ENCODE data around the gene GMCL1.

Gene GMCL1

DNA sequence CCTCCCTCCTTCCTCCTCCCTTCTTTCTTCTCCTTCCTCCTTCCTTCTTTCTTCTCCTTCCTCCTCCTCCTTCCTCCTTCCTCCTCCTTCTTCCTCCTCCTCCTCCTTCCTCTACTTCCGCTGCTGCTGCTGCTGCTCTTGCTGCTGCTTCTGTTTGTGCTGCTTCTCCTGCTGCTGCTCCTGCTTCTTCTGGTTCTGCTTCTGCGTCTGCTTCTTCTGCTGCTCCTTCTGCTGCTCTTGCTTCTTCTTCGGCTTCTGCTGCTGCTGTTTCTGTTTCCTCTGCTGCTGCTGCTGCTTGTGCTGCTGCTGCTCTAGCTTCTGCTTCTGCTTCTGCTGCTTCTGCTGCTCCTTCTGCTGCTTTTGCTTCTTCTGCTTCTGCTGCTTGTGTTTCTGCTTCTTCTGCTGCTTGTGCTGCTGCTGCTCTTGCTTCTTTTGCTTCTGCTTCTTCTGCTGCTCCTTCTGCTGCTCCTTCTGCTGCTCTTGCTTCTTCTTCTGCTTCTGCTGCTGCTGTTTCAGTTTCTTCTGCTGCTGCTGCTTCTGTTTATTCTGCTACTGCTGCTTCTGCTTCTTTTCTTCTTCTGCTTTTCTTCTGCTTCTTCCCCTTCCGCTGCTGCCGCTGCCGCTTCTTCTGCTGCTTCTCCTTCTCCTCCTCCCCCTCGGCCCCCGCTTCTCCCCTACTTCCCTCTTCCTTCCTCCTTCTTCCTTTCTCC lies 72.9 kb downstream of the GMCL1 start:
- H3K4me3 ChIP-seq (ENCODE audit: insufficient read length, low read depth): no peak overlapping the region
- peaks cover 81% of the 10 kb centered on the region for H3K36me3 ChIP-seq (ENCODE audit: insufficient read depth, insufficient read length, low read length)
- H3K27me3 ChIP-seq (ENCODE audit: insufficient read depth, insufficient read length): no peaks in the 10 kb centered on the region
- no peak overlapping the region for H3K9ac ChIP-seq (ENCODE audit: insufficient read length, low read depth)
- no peaks in the 10 kb centered on the region for H3K9me3 ChIP-seq (ENCODE audit: insufficient read depth, low read length)
- no peaks in the 10 kb centered on the region for H3K4me1 ChIP-seq (ENCODE audit: insufficient read depth, insufficient read length)
- TF ChIP-seq SUZ12 (IDR thresholded peaks at IDR 0.05; ENCODE audit: extremely low read depth, insufficient read depth, insufficient read length): no peak
- TF ChIP-seq YY1 (IDR thresholded peaks at IDR 0.05; ENCODE audit: insufficient read depth, insufficient read length): no peak
- TF ChIP-seq ZNF274 (IDR thresholded peaks at IDR 0.05; ENCODE audit: low read depth, low read length): no peak
- DNase-seq (ENCODE audit: low read depth, low spot score): no peak

GRCh38 chr2:69907216-69907615 lies 77.8 kb downstream of the GMCL1 start:
- no peaks in the 10 kb centered on the region for H3K9me3 ChIP-seq (ENCODE audit: insufficient read depth, low read length)
- H3K36me3 ChIP-seq (ENCODE audit: insufficient read depth, insufficient read length, low read length): peaks cover 55% of the 10 kb centered on the region
- TF ChIP-seq ZNF274 (IDR thresholded peaks at IDR 0.05; ENCODE audit: low read depth, low read length): no peak
- TF ChIP-seq YY1 (IDR thresholded peaks at IDR 0.05; ENCODE audit: insufficient read depth, insufficient read length): no peak
- no peak for TF ChIP-seq SUZ12 (IDR thresholded peaks at IDR 0.05; ENCODE audit: extremely low read depth, insufficient read depth, insufficient read length)
- DNase-seq (ENCODE audit: low read depth, low spot score): no peak
- H3K27me3 ChIP-seq (ENCODE audit: insufficient read depth, insufficient read length): no peaks in the 10 kb centered on the region
- H3K9ac ChIP-seq (ENCODE audit: insufficient read length, low read depth): no peak overlapping the region
- no peak overlapping the region for H3K4me3 ChIP-seq (ENCODE audit: insufficient read length, low read depth)
- no peaks in the 10 kb centered on the region for H3K4me1 ChIP-seq (ENCODE audit: insufficient read depth, insufficient read length)

DNA sequence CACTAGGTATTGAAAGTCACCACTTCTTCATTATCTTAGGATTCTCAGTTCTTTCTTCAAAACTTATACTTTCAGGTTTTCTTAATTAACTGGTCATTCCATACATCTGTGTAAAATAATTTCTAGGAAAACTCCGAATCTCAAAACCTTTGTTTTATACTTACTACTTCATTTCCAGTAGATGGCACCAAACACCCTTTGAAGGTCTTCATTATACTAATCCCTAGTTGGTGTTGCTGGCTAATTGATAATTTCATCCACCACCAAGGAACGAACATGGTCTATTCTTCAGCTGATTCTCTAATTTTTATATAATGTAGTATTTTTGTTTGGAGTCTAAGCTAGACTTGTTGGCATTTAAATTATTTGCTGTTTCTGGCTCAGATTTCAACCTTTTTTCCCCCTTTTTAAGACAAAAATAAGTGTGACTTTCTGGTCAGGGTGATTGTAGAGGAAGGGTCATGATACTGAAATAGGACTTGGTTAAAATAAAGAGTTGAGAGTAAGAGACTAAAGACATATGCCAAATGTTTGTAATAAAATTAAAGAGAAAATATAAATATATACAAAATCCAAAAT lies 82.6 kb downstream of the GMCL1 start:
- peak; percentile 23 for DNase-seq (ENCODE audit: low read depth, low spot score)
- Histone ChIP-seq H3K4me3 (ENCODE audit: insufficient read length, low read depth) (no peak overlapping the region), H3K36me3 (ENCODE audit: insufficient read depth, insufficient read length, low read length) (peaks cover 27% of the 10 kb centered on the region), H3K9ac (ENCODE audit: insufficient read length, low read depth) (no peak overlapping the region), H3K9me3 (ENCODE audit: insufficient read depth, low read length) (no peaks in the 10 kb centered on the region), H3K27me3 (ENCODE audit: insufficient read depth, insufficient read length) (peaks cover 19% of the 10 kb centered on the region), H3K4me1 (ENCODE audit: insufficient read depth, insufficient read length) (no peaks in the 10 kb centered on the region)
- TF ChIP-seq YY1 (IDR thresholded peaks at IDR 0.05; ENCODE audit: insufficient read depth, insufficient read length): no peak
- no peak for TF ChIP-seq SUZ12 (IDR thresholded peaks at IDR 0.05; ENCODE audit: extremely low read depth, insufficient read depth, insufficient read length)
- no peak for TF ChIP-seq ZNF274 (IDR thresholded peaks at IDR 0.05; ENCODE audit: low read depth, low read length)

- H3K4me1 ChIP-seq (ENCODE audit: insufficient read depth, insufficient read length): no peaks in the 10 kb centered on the region
- H3K9me3 ChIP-seq (ENCODE audit: insufficient read depth, low read length): no peaks in the 10 kb centered on the region
- peaks cover 8% of the 10 kb centered on the region for H3K36me3 ChIP-seq (ENCODE audit: insufficient read depth, insufficient read length, low read length)
- peak overlapping the region; percentile 90 for H3K9ac ChIP-seq (ENCODE audit: insufficient read length, low read depth)
- peaks cover 21% of the 10 kb centered on the region for H3K27me3 ChIP-seq (ENCODE audit: insufficient read depth, insufficient read length)
- TF ChIP-seq SUZ12 (IDR thresholded peaks at IDR 0.05; ENCODE audit: extremely low read depth, insufficient read depth, insufficient read length) (no peak), YY1 (IDR thresholded peaks at IDR 0.05; ENCODE audit: insufficient read depth, insufficient read length) (no peak), ZNF274 (IDR thresholded peaks at IDR 0.05; ENCODE audit: low read depth, low read length) (no peak)
- DNase-seq (ENCODE audit: low read depth, low spot score): peak; percentile 100
- H3K4me3 ChIP-seq (ENCODE audit: insufficient read length, low read depth): peak overlapping the region; percentile 66
Observed at GRCh38 chr2:69914164-69914949, 84.9 kb downstream of the GMCL1 start.

DNA sequence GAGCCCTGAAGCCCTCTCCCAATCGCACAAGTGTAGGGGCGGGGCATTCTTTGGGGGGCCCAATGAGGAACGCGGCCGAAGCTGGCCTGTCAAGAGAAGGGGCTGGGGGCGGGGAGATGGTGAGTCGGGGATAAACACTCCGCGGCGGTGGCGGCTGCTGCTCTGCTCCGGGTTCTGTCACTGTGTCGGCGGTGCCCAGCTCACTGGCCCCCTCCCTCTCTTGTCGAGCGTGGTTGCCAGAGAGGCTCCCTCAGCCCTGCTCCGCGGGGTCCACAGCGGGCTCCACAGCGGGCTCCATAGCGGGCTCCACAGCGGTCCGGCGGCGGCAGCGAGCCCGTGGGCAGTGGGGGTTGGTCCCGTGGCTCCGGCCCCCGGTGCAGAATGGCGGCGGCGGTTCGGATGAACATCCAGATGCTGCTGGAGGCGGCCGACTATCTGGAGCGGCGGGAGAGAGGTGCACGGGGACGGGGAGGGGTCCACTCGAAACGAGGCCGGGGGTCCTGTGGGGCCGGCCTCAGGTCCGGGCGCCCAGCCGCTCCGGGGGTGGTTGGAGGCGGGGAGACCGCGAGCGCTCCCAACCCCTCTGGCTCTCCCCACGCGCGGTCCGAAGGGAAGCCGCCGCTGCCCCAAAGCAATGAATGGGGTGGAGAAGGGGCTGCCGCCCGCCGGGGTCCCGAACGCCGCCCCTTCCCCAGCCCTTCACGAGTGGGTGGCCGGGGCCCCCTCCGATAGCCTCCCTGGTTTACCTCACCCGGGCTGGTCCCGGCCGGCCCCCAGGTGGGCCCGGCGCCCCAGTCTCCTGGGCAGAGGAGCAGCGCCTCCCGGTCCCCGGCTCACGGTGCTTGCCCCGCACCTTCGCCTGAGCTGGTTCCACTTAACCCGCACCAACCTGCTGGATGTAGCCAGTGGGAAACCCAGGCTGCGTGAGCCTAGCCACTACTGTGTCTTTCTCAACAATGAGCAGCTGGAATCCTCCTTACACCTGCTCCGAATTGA lies 85.8 kb downstream of the GMCL1 start, which contains the start of gene MXD1:
Gene MXD1, plus strand, starts transcription at position 160 of the 996 bp plus-strand sequence. Its CDS starts 222 bp downstream, at position 382.
- H3K4me3 ChIP-seq (ENCODE audit: insufficient read length, low read depth): peak within 1 kb of the TSS; percentile 66
- H3K9me3 ChIP-seq (ENCODE audit: insufficient read depth, low read length): no peaks in the 10 kb centered on the region
- TF ChIP-seq YY1 (IDR thresholded peaks at IDR 0.05; ENCODE audit: insufficient read depth, insufficient read length) (no peak), SUZ12 (IDR thresholded peaks at IDR 0.05; ENCODE audit: extremely low read depth, insufficient read depth, insufficient read length) (no peak), ZNF274 (IDR thresholded peaks at IDR 0.05; ENCODE audit: low read depth, low read length) (no peak)
- no peak for DNase-seq (ENCODE audit: low read depth, low spot score)
- H3K36me3 ChIP-seq (ENCODE audit: insufficient read depth, insufficient read length, low read length): peaks cover 5% of the 10 kb centered on the region
- peak within 1 kb of the TSS; percentile 90 for H3K9ac ChIP-seq (ENCODE audit: insufficient read length, low read depth)
- H3K4me1 ChIP-seq (ENCODE audit: insufficient read depth, insufficient read length): no peaks in the 10 kb centered on the region
- H3K27me3 ChIP-seq (ENCODE audit: insufficient read depth, insufficient read length): peaks cover 21% of the 10 kb centered on the region

DNA sequence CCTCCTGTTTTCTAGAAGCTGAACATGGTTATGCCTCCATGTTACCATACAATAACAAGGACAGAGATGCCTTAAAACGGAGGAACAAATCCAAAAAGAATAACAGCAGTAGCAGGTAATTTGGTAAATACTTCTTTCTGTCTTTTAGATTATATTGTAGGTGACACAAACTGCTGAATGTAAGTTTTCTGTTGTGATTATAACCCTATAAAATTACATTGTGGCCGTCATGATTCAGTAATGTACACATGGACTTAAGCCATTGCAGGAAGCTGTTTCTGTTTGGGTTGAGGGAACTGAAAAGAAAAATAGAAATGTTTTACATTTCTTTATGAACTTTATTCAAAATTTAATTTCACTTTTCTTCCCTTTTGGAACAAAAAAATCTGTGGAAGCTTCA lies 86.6 kb downstream of the GMCL1 start:
- H3K4me3 ChIP-seq (ENCODE audit: insufficient read length, low read depth): no peak overlapping the region
- H3K9me3 ChIP-seq (ENCODE audit: insufficient read depth, low read length): no peaks in the 10 kb centered on the region
- peaks cover 5% of the 10 kb centered on the region for H3K36me3 ChIP-seq (ENCODE audit: insufficient read depth, insufficient read length, low read length)
- peaks cover 21% of the 10 kb centered on the region for H3K27me3 ChIP-seq (ENCODE audit: insufficient read depth, insufficient read length)
- H3K4me1 ChIP-seq (ENCODE audit: insufficient read depth, insufficient read length): no peaks in the 10 kb centered on the region
- TF ChIP-seq ZNF274 (IDR thresholded peaks at IDR 0.05; ENCODE audit: low read depth, low read length) (no peak), YY1 (IDR thresholded peaks at IDR 0.05; ENCODE audit: insufficient read depth, insufficient read length) (no peak), SUZ12 (IDR thresholded peaks at IDR 0.05; ENCODE audit: extremely low read depth, insufficient read depth, insufficient read length) (no peak)
- DNase-seq (ENCODE audit: low read depth, low spot score): no peak
- no peak overlapping the region for H3K9ac ChIP-seq (ENCODE audit: insufficient read length, low read depth)

Data from NT2/D1 (cell line).